Breast epithelium (tissue), 4 donors: ENCODE measurements around the gene CHST15. TPM values are rescaled to one million over a fixed set of nuclear protein-coding genes. Genes with fewer than 3 reads are reported as not detected.
A peak's percentile ranks its signal among the peaks of the same experiment; 100 is the strongest.
"Not testable (repeated sequence)": the region's sequence is repeated elsewhere in the genome, so short reads cannot be mapped to it uniquely, and the experiment has no call there.

Experiments used
- DNase-seq, 2 donors: peaks; one replicate each; pipeline ENCODE4 v3.0.0-alpha.2; 2019; ENCODE audit warnings: low spot score in 2 of 2
- H3K27ac ChIP-seq, 2 donors: fragments of 200-600 bp; sonication (generic) in 1 of 2; one replicate each; pipeline ENCODE4 v1.5.1; 2016 to 2019; ENCODE audit warnings: mild to moderate bottlenecking in 1 of 2
- H3K27me3 ChIP-seq, 2 donors: fragments of 200-600 bp; sonication (generic) in 1 of 2; one replicate each; pipeline versions ENCODE4 v1.5.1 to v1.6.0; 2017 to 2019; ENCODE audit warnings: control low read depth in 1 of 2, mild to moderate bottlenecking in 1 of 2
- H3K36me3 ChIP-seq: fragments of 200-600 bp; one replicate; pipeline ENCODE4 v1.5.1; 2019
- H3K4me1 ChIP-seq, 2 donors: fragments of 200-600 bp; sonication (generic); one replicate each; pipeline ENCODE4 v1.5.1; 2016 to 2019; ENCODE audit warnings: control low read depth in 1 of 2
- H3K4me3 ChIP-seq, 3 donors: fragments of 200-600 bp; sonication (generic); 1 replicate in 2 of 3; 2 replicates in 1 of 3; pipeline ENCODE4 v1.5.1; 2016 to 2019; ENCODE audit warnings: mild to moderate bottlenecking in 3 of 3, moderate library complexity in 2 of 3
- H3K9me3 ChIP-seq, 2 donors: fragments of 200-600 bp; sonication (generic) in 1 of 2; one replicate each; pipeline ENCODE4 v1.5.1; 2016 to 2019; ENCODE audit warnings: control low read depth in 1 of 2
- CTCF ChIP-seq, 3 donors: fragments of 450-650 bp; IDR thresholded peaks; one replicate each; pipeline ENCODE4 v1.5.1; 2016 to 2017; ENCODE audit warnings: antibody characterized with exemption in 3 of 3, mild to moderate bottlenecking in 3 of 3, moderate library complexity in 3 of 3
- POLR2A ChIP-seq: fragments of 450-650 bp; IDR thresholded peaks from one replicate; pipeline ENCODE4 v1.6.1; 2016; ENCODE audit warnings: antibody characterized with exemption, mild to moderate bottlenecking, moderate library complexity
- POLR2AphosphoS5 ChIP-seq, 3 donors: sonication (generic); formaldehyde crosslinking; IDR thresholded peaks; one replicate each; pipeline ENCODE4 v1.6.1; 2017; ENCODE audit warnings: antibody characterized with exemption in 3 of 3
- intact Hi-C: fragments of 100-400 bp; cut with DNase I; formaldehyde crosslinking; loops from one replicate; pipeline ENCODE4 v1.15.1; 2023; ENCODE audit warnings: low total_unique reads
- total RNA-seq, 3 donors: library from RNA; depleted of rRNA; stranded (reverse); fragments of >200 nt; gene quantifications; one replicate each; pipeline ENCODE4 v1.1.0, GENCODE V29; 2016

The CHST15 gene
- total RNA-seq, 3 donors from 2014 or later: 19.0 to 57.8 (median 56.4) TPM

- no peaks in the 10 kb centered on the region for H3K4me1 ChIP-seq
- TF ChIP-seq POLR2A (no peak), CTCF (IDR thresholded peaks at IDR 0.05) (no peak), POLR2AphosphoS5 (IDR thresholded peaks at IDR 0.05) (no peak)
- no peaks in the 10 kb centered on the region for H3K36me3 ChIP-seq
- H3K4me3 ChIP-seq: peak overlapping the region; percentile 56 to 99 (median 75)
- DNase-seq: no peak
- H3K27ac ChIP-seq: peak overlapping the region; percentile 88 to 99
- H3K27me3 ChIP-seq: no peaks in the 10 kb centered on the region
- H3K9me3 ChIP-seq: no peaks in the 10 kb centered on the region
- intact Hi-C loops: no loop called here
These were observed 1.0 kb upstream of the CHST15 start for GRCh38 chr10:124094419-124094785.

GRCh38 chr10:124093774-124094418 lies 498 bp upstream of the CHST15 start:
- peak in 1 of 3 donors; percentile 6 for TF ChIP-seq POLR2AphosphoS5 (IDR thresholded peaks at IDR 0.05)
- peak overlapping the region; percentile 88 to 99 for H3K27ac ChIP-seq
- H3K27me3 ChIP-seq, DNase-seq, H3K9me3 ChIP-seq, H3K36me3 ChIP-seq, intact Hi-C loops, H3K4me1 ChIP-seq: not testable (repeated sequence)
- peak overlapping the region; percentile 56 to 99 (median 75) for H3K4me3 ChIP-seq

- Histone ChIP-seq H3K36me3 (no peaks in the 10 kb centered on the region), H3K4me3 (peak overlapping the region; percentile 56 to 99 (median 75)), H3K27me3 (no peaks in the 10 kb centered on the region), H3K4me1 (peaks cover 0 to 3% of the 10 kb centered on the region in 2 donors), H3K9me3 (no peaks in the 10 kb centered on the region), H3K27ac (peak overlapping the region; percentile 88 to 99)
- TF ChIP-seq POLR2A: no peak
- no peak for TF ChIP-seq POLR2AphosphoS5 (IDR thresholded peaks at IDR 0.05)
- no peak for TF ChIP-seq CTCF (IDR thresholded peaks at IDR 0.05)
- DNase-seq: peak in 1 of 2 donors; percentile 29
- intact Hi-C loops: no loop called here
These were observed 1.0 kb downstream of the CHST15 start for GRCh38 chr10:124092250-124092859.

- H3K36me3 ChIP-seq: no peaks in the 10 kb centered on the region
- intact Hi-C loops: no loop called here
- peak overlapping the region; percentile 56 to 99 (median 75) for H3K4me3 ChIP-seq
- no peak for DNase-seq
- H3K27ac ChIP-seq: peak overlapping the region; percentile 88 to 99
- H3K27me3 ChIP-seq: no peaks in the 10 kb centered on the region
- TF ChIP-seq CTCF (IDR thresholded peaks at IDR 0.05): no peak
- TF ChIP-seq POLR2A: no peak
- no peak for TF ChIP-seq POLR2AphosphoS5 (IDR thresholded peaks at IDR 0.05)
- H3K9me3 ChIP-seq: no peaks in the 10 kb centered on the region
- H3K4me1 ChIP-seq: peaks cover 0 to 3% of the 10 kb centered on the region in 2 donors
These were observed 1.6 kb downstream of the CHST15 start for GRCh38 chr10:124091646-124092249.

GRCh38 chr10:124090601-124091209 lies 2.7 kb downstream of the CHST15 start:
- Histone ChIP-seq H3K27ac (peak overlapping the region; percentile 88 to 99), H3K27me3 (no peaks in the 10 kb centered on the region), H3K4me1 (peaks cover 0 to 3% of the 10 kb centered on the region in 2 donors), H3K4me3 (peak overlapping the region in 2 of 3 donors; percentile 75 to 99), H3K9me3 (no peaks in the 10 kb centered on the region), H3K36me3 (no peaks in the 10 kb centered on the region)
- peak; percentile 47 to 73 for DNase-seq
- no peak for TF ChIP-seq POLR2A
- TF ChIP-seq CTCF (IDR thresholded peaks at IDR 0.05): no peak
- TF ChIP-seq POLR2AphosphoS5 (IDR thresholded peaks at IDR 0.05): no peak
- intact Hi-C loops: no loop called here
